H9 (cell line): ENCODE measurements around the gene RARB. TPM values are rescaled to one million over a fixed set of nuclear protein-coding genes. Genes with fewer than 3 reads are reported as not detected.
A peak's percentile ranks its signal among the peaks of the same experiment; 100 is the strongest.

Source experiments
- DNase-seq: peaks from one replicate; pipeline ENCODE4 v3.0.0-alpha.2; 2017
- H2AFZ ChIP-seq: one replicate; pipeline ENCODE4 v1.6.1; 2013; ENCODE audit warnings: mild to moderate bottlenecking, low read length, control low read depth, moderate library complexity
- H2AK5ac ChIP-seq: 2 replicates; pipeline ENCODE4 v1.6.1; 2013; ENCODE audit warnings: low read length, control low read depth, mixed read lengths; ENCODE audit not compliant: insufficient read length
- H2BK120ac ChIP-seq: one replicate; pipeline ENCODE4 v1.6.1; 2013; ENCODE audit warnings: low read depth, mild to moderate bottlenecking, low read length, control low read depth, inconsistent platforms; ENCODE audit not compliant: poor library complexity, severe bottlenecking
- H2BK12ac ChIP-seq: 2 replicates; pipeline ENCODE4 v1.6.1; 2013; ENCODE audit warnings: low read length, control low read depth, mixed read lengths, low read depth; ENCODE audit not compliant: insufficient read length
- H2BK15ac ChIP-seq: 2 replicates; pipeline ENCODE4 v1.6.1; 2013; ENCODE audit warnings: low read depth, low read length, control low read depth
- H2BK20ac ChIP-seq: one replicate; pipeline ENCODE4 v1.6.1; 2013; ENCODE audit warnings: low read depth, mild to moderate bottlenecking, low read length, control low read depth, inconsistent platforms; ENCODE audit not compliant: poor library complexity, severe bottlenecking
- H2BK5ac ChIP-seq: 2 replicates; pipeline ENCODE4 v1.6.1; 2013; ENCODE audit warnings: low read length, control low read depth, mixed read lengths; ENCODE audit not compliant: insufficient read length
- H3K14ac ChIP-seq: 2 replicates; pipeline ENCODE4 v1.6.1; 2013; ENCODE audit warnings: low read length, control low read depth; ENCODE audit not compliant: insufficient read depth
- H3K18ac ChIP-seq: 2 replicates; pipeline ENCODE4 v1.6.1; 2013; ENCODE audit warnings: low read depth, mild to moderate bottlenecking, mixed read lengths, low read length, control low read depth; ENCODE audit not compliant: insufficient read length
- H3K23ac ChIP-seq: 2 replicates; pipeline ENCODE4 v1.6.1; 2013; ENCODE audit warnings: low read length, control low read depth, mixed read lengths, low read depth; ENCODE audit not compliant: insufficient read length
- H3K23me2 ChIP-seq: 2 replicates; pipeline ENCODE4 v1.6.1; 2013; ENCODE audit warnings: low read depth, mild to moderate bottlenecking, mixed read lengths, low read length, control low read depth; ENCODE audit not compliant: insufficient read length, poor library complexity, severe bottlenecking
- H3K27ac ChIP-seq: 2 replicates; pipeline ENCODE4 v1.5.1; 2013; ENCODE audit warnings: low read length, control low read depth, mixed read lengths, low read depth; ENCODE audit not compliant: insufficient read length
- H3K27me3 ChIP-seq: 2 replicates; pipeline ENCODE4 v1.6.1; 2013; ENCODE audit warnings: low read length, control low read depth, inconsistent platforms; ENCODE audit not compliant: insufficient read depth
- H3K4ac ChIP-seq: 2 replicates; pipeline ENCODE4 v1.6.1; 2013; ENCODE audit warnings: low read depth, mild to moderate bottlenecking, control low read depth, inconsistent platforms, low read length, moderate library complexity
- H3K4me1 ChIP-seq: 2 replicates; pipeline ENCODE4 v1.6.1; 2013; ENCODE audit warnings: low read length, control low read depth, inconsistent platforms; ENCODE audit not compliant: insufficient read depth
- H3K4me2 ChIP-seq: 2 replicates; pipeline ENCODE4 v1.6.1; 2013; ENCODE audit warnings: low read length, control low read depth, mixed read lengths; ENCODE audit not compliant: insufficient read length, insufficient read depth
- H3K56ac ChIP-seq: 2 replicates; pipeline ENCODE4 v1.6.1; 2013; ENCODE audit warnings: low read depth, mild to moderate bottlenecking, mixed read lengths, low read length, control low read depth; ENCODE audit not compliant: insufficient read length
- H3K79me1 ChIP-seq: 2 replicates; pipeline ENCODE4 v1.6.1; 2013; ENCODE audit warnings: low read depth, mild to moderate bottlenecking, moderate library complexity, low read length, control low read depth, inconsistent platforms; ENCODE audit not compliant: insufficient read depth, poor library complexity, severe bottlenecking
- H3K79me2 ChIP-seq: 2 replicates; pipeline ENCODE4 v1.6.1; 2013; ENCODE audit warnings: low read length, control low read depth, inconsistent platforms; ENCODE audit not compliant: insufficient read depth
- H3K9ac ChIP-seq: 2 replicates; pipeline ENCODE4 v1.6.1; 2013; ENCODE audit warnings: low read length, control low read depth, mixed read lengths; ENCODE audit not compliant: insufficient read length; ENCODE audit errors: extremely low read depth
- H3K9me3 ChIP-seq: one replicate; pipeline ENCODE4 v1.6.1; 2013; ENCODE audit warnings: low read depth, low read length, inconsistent platforms; ENCODE audit not compliant: control insufficient read depth
- H3T11ph ChIP-seq: one replicate; pipeline ENCODE4 v1.6.1; 2013; ENCODE audit warnings: mild to moderate bottlenecking, low read length, control low read depth, inconsistent platforms
- H4K20me1 ChIP-seq: one replicate; pipeline ENCODE4 v1.6.1; 2013; ENCODE audit not compliant: control insufficient read depth, insufficient read length, insufficient read depth
- H4K5ac ChIP-seq: 2 replicates; pipeline ENCODE4 v1.6.1; 2013; ENCODE audit warnings: low read depth, mild to moderate bottlenecking, mixed read lengths, low read length, control low read depth; ENCODE audit not compliant: insufficient read length
- H4K8ac ChIP-seq: replicated peaks from 2 replicates; pipeline ENCODE4 v1.6.1; 2013; ENCODE audit warnings: low read length, control low read depth, mixed read lengths, low read depth; ENCODE audit not compliant: insufficient read length
- H4K91ac ChIP-seq: 2 replicates; pipeline ENCODE4 v1.6.1; 2013; ENCODE audit warnings: low read depth, mild to moderate bottlenecking, moderate library complexity, mixed read lengths, low read length, control low read depth; ENCODE audit not compliant: insufficient read length
- H3K27ac Mint-ChIP-seq, 3 experiments: 2 replicates in 2 of 3; 3 replicates in 1 of 3; pipeline ENCODE4 v1.8.0; 2020 to 2021; ENCODE audit warnings: mixed read lengths in 3 of 3, mild to moderate bottlenecking in 1 of 3, moderate library complexity in 1 of 3
- H3K27me3 Mint-ChIP-seq: 2 replicates; pipeline ENCODE4 v1.8.0; 2021; ENCODE audit warnings: low read depth, mild to moderate bottlenecking, moderate library complexity, mixed read lengths
- H3K36me3 Mint-ChIP-seq, 3 experiments: 2 replicates in 2 of 3; 3 replicates in 1 of 3; pipeline ENCODE4 v1.8.0; 2020 to 2021; ENCODE audit warnings: low read depth in 3 of 3, mixed read lengths in 3 of 3; ENCODE audit not compliant: insufficient read depth in 1 of 3
- H3K4me1 Mint-ChIP-seq, 2 experiments: 2 replicates each; pipeline ENCODE4 v1.8.0; 2020; ENCODE audit warnings: mixed read lengths in 2 of 2
- H3K4me3 Mint-ChIP-seq, 2 experiments: 2 replicates in 1 of 2; 3 replicates in 1 of 2; pipeline ENCODE4 v1.8.0; 2020 to 2021; ENCODE audit warnings: mild to moderate bottlenecking in 2 of 2, mixed read lengths in 2 of 2, moderate library complexity in 1 of 2
- H3K9me3 Mint-ChIP-seq, 2 experiments: 2 replicates in 1 of 2; 3 replicates in 1 of 2; pipeline ENCODE4 v1.8.0; 2020; ENCODE audit warnings: mild to moderate bottlenecking in 2 of 2, mixed read lengths in 2 of 2, moderate library complexity in 1 of 2
- total RNA-seq: library from RNA; stranded (reverse); gene quantifications from 2 replicates; pipeline ENCODE4 v1.2.1, GENCODE V29; 2021
- TF ChIP-seq, protein P1 (sequence below): fragments of 200-600 bp; sonication (generic); conservative IDR thresholded peaks from 3 replicates; pipeline ENCODE4 v1.8.0; 2021; ENCODE audit warnings: antibody characterized with exemption, mild to moderate bottlenecking

Gene RARB
- total RNA-seq, 1 experiment from 2014 or later = 0.22 TPM

DNA sequence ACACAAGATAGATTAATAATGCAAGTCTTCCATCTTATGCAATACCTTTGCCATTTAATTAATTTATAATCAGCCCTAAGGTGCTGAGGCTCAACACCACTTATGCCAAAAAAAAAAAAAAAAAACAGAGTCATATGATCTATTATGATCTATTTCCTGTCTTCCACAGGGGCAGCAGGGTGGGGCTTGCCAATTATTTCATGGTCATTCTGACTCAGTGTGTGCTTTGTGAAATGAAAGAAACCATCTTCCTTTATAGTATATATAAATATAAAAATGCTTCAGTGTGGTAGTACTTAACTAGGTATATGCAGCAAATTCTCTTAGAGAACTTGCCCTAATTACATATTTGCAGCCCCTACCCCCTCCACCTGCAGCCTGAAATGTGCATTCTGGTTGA is 7.2 kb upstream of the RARB start:
- H3K4me1 Mint-ChIP-seq = peaks cover 51 to 53% of the 10 kb centered on the region in 2 experiments
- DNase-seq = no peak
- no peak overlapping the region for H3K14ac ChIP-seq

More for the DNA sequence above, 7.2 kb upstream of the RARB start:
- no peaks in the 10 kb centered on the region for H3K9me3 ChIP-seq
- H3T11ph ChIP-seq = no peak overlapping the region
- H2AFZ ChIP-seq = no peak overlapping the region
- Mint-ChIP-seq H3K27ac (peak overlapping the region in 2 of 3 experiments; percentile 73 to 76; a peak in 5 of 7 replicates), H3K9me3 (peaks cover 18 to 23% of the 10 kb centered on the region in 2 experiments), H3K27me3 (peaks cover 2% of the 10 kb centered on the region; the same call in 1 of the 2 replicates), H3K4me3 (peak overlapping the region in 1 of 2 experiments; percentile 18; a peak in 1 of 5 replicates), H3K36me3 (peaks cover 14 to 24% (median 16%) of the 10 kb centered on the region in 3 experiments)
- peak overlapping the region; percentile 58 for H3K4me2 ChIP-seq
- no peak overlapping the region for H3K4ac ChIP-seq
- no peak overlapping the region for H3K56ac ChIP-seq
- H3K27ac ChIP-seq = peak overlapping the region; percentile 90
- no peak overlapping the region for H2BK5ac ChIP-seq
- H3K79me1 ChIP-seq = no peaks in the 10 kb centered on the region
- H3K79me2 ChIP-seq = no peaks in the 10 kb centered on the region; the same call in 1 of the 2 replicates
- no peak overlapping the region for H2BK20ac ChIP-seq
- no peak overlapping the region for H3K9ac ChIP-seq
- peaks cover 20% of the 10 kb centered on the region; the same call in 1 of the 2 replicates for H3K4me1 ChIP-seq
- H4K91ac ChIP-seq = no peak overlapping the region
- H4K5ac ChIP-seq = no peak overlapping the region
- H3K23ac ChIP-seq = no peak overlapping the region
- TF ChIP-seq, protein P1, sequence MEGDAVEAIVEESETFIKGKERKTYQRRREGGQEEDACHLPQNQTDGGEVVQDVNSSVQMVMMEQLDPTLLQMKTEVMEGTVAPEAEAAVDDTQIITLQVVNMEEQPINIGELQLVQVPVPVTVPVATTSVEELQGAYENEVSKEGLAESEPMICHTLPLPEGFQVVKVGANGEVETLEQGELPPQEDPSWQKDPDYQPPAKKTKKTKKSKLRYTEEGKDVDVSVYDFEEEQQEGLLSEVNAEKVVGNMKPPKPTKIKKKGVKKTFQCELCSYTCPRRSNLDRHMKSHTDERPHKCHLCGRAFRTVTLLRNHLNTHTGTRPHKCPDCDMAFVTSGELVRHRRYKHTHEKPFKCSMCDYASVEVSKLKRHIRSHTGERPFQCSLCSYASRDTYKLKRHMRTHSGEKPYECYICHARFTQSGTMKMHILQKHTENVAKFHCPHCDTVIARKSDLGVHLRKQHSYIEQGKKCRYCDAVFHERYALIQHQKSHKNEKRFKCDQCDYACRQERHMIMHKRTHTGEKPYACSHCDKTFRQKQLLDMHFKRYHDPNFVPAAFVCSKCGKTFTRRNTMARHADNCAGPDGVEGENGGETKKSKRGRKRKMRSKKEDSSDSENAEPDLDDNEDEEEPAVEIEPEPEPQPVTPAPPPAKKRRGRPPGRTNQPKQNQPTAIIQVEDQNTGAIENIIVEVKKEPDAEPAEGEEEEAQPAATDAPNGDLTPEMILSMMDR = no peak
- H3K18ac ChIP-seq = no peak overlapping the region
- no peak overlapping the region for H2BK15ac ChIP-seq
- H4K8ac ChIP-seq = no peak overlapping the region
- no peaks in the 10 kb centered on the region for H4K20me1 ChIP-seq
- no peaks in the 10 kb centered on the region for H3K27me3 ChIP-seq
- H2AK5ac ChIP-seq = peak overlapping the region; percentile 100
- H2BK120ac ChIP-seq = no peak overlapping the region
- no peaks in the 10 kb centered on the region for H3K23me2 ChIP-seq
- peak overlapping the region; percentile 88 for H2BK12ac ChIP-seq
